Mesendoderm (in vitro differentiated cells): Measurements from ENCODE around the gene DFFB.

Experiments
- DNase-seq: peaks from one replicate; pipeline ENCODE4 v3.0.0; 2013
- H2AK5ac ChIP-seq: 2 replicates; pipeline ENCODE4 v1.6.1; 2013; ENCODE audit warnings: low read length, inconsistent platforms
- H2BK120ac ChIP-seq: 2 replicates; pipeline ENCODE4 v1.6.1; 2013; ENCODE audit warnings: low read depth, mild to moderate bottlenecking, low read length, moderate library complexity, mixed read lengths
- H2BK15ac ChIP-seq: replicated peaks from 2 replicates; pipeline ENCODE4 v1.6.1; 2013; ENCODE audit warnings: low read depth, mild to moderate bottlenecking, moderate library complexity
- H2BK5ac ChIP-seq: 2 replicates; pipeline ENCODE4 v1.6.1; 2013; ENCODE audit warnings: low read length, inconsistent platforms
- H3K18ac ChIP-seq: 2 replicates; pipeline ENCODE4 v1.6.1; 2013; ENCODE audit warnings: mild to moderate bottlenecking, low read length, mixed read lengths
- H3K23ac ChIP-seq: one replicate; pipeline ENCODE4 v1.6.1; 2013; ENCODE audit warnings: low read length
- H3K27ac ChIP-seq: 2 replicates; pipeline ENCODE4 v1.5.1; 2013; ENCODE audit warnings: low read depth, mild to moderate bottlenecking, inconsistent platforms, low read length, moderate library complexity
- H3K27me3 ChIP-seq: 2 replicates; pipeline ENCODE4 v1.6.1; 2013; ENCODE audit warnings: low read length, control low read depth, mild to moderate bottlenecking, inconsistent platforms; ENCODE audit not compliant: insufficient read depth, poor library complexity
- H3K36me3 ChIP-seq: 2 replicates; pipeline ENCODE4 v1.6.1; 2013; ENCODE audit warnings: low read length, inconsistent platforms; ENCODE audit not compliant: control insufficient read depth, insufficient read depth
- H3K4ac ChIP-seq: one replicate; pipeline ENCODE4 v1.6.1; 2013; ENCODE audit warnings: low read depth, mild to moderate bottlenecking, low read length, moderate library complexity
- H3K4me1 ChIP-seq: 2 replicates; pipeline ENCODE4 v1.6.1; 2013; ENCODE audit warnings: low read depth, low read length, inconsistent platforms; ENCODE audit not compliant: control insufficient read depth
- H3K4me2 ChIP-seq: 2 replicates; pipeline ENCODE4 v1.6.1; 2013; ENCODE audit warnings: low read length
- H3K4me3 ChIP-seq: 2 replicates; pipeline ENCODE4 v1.5.1; 2013; ENCODE audit warnings: mild to moderate bottlenecking, low read length
- H3K56ac ChIP-seq: one replicate; pipeline ENCODE4 v1.6.1; 2013; ENCODE audit warnings: low read length
- H3K79me1 ChIP-seq: 2 replicates; pipeline ENCODE4 v1.6.1; 2013; ENCODE audit warnings: low read length, inconsistent platforms
- H3K79me2 ChIP-seq: 2 replicates; pipeline ENCODE4 v1.6.1; 2013; ENCODE audit warnings: mild to moderate bottlenecking, low read length; ENCODE audit not compliant: control insufficient read depth, insufficient read depth
- H3K9ac ChIP-seq: 2 replicates; pipeline ENCODE4 v1.6.1; 2013; ENCODE audit warnings: low read length, inconsistent platforms
- H4K5ac ChIP-seq: one replicate; pipeline ENCODE4 v1.6.1; 2013; ENCODE audit warnings: low read length
- H4K8ac ChIP-seq: one replicate; pipeline ENCODE4 v1.6.1; 2013; ENCODE audit warnings: low read depth, mild to moderate bottlenecking, control low read depth, low read length, moderate library complexity
- WGBS: extraction: QIAGEN DNeasy Blood & Tissue Kit; methylation state at CpG from one replicate; pipeline ENCODE4 v1.1.7; 2013; ENCODE audit warnings: low lambda C conversion rate, missing lambda C conversion rate; ENCODE audit not compliant: insufficient coverage; ENCODE audit errors: extremely low coverage; 5-methylcytosine and 5-hydroxymethylcytosine counted together

DFFB gene

GRCh38 chr1:3906672-3907020 lies 49.4 kb downstream of the DFFB start:
- Histone ChIP-seq H2BK15ac (no peak overlapping the region), H3K18ac (no peak overlapping the region), H3K9ac (no peak overlapping the region), H3K4me1 (peaks cover 2% of the 10 kb centered on the region), H3K4ac (no peak overlapping the region), H3K4me2 (no peak overlapping the region), H2BK5ac (no peak overlapping the region), H4K8ac (no peak overlapping the region), H3K23ac (no peak overlapping the region), H2BK120ac (no peak overlapping the region), H2AK5ac (no peak overlapping the region), H4K5ac (no peak overlapping the region), H3K4me3 (no peak overlapping the region), H3K36me3 (no peaks in the 10 kb centered on the region), H3K79me2 (no peaks in the 10 kb centered on the region), H3K27me3 (no peaks in the 10 kb centered on the region), H3K27ac (no peak overlapping the region), H3K56ac (no peak overlapping the region), H3K79me1 (no peaks in the 10 kb centered on the region)
- DNase-seq: no peak
- no CpG with 5 or more reads among the region's 11 CpGs for WGBS

GRCh38 chr1:3907031-3907534 lies 49.8 kb downstream of the DFFB start:
- no peak overlapping the region for H3K4me3 ChIP-seq
- H2BK120ac ChIP-seq: no peak overlapping the region
- H4K8ac ChIP-seq: no peak overlapping the region
- H3K36me3 ChIP-seq: no peaks in the 10 kb centered on the region
- H3K27me3 ChIP-seq: no peaks in the 10 kb centered on the region
- H3K56ac ChIP-seq: no peak overlapping the region
- no peak overlapping the region for H2BK5ac ChIP-seq
- no peak overlapping the region for H2BK15ac ChIP-seq
- no peak overlapping the region for H2AK5ac ChIP-seq
- no peak overlapping the region for H3K23ac ChIP-seq
- no CpG with 5 or more reads among the region's 22 CpGs for WGBS
- no peak overlapping the region for H3K27ac ChIP-seq
- peak; percentile 59 for DNase-seq
- H3K18ac ChIP-seq: no peak overlapping the region
- H3K4me1 ChIP-seq: peaks cover 2% of the 10 kb centered on the region
- no peak overlapping the region for H3K4me2 ChIP-seq
- H3K79me2 ChIP-seq: no peaks in the 10 kb centered on the region
- H3K4ac ChIP-seq: no peak overlapping the region
- no peaks in the 10 kb centered on the region for H3K79me1 ChIP-seq
- H4K5ac ChIP-seq: no peak overlapping the region
- no peak overlapping the region for H3K9ac ChIP-seq

GRCh38 chr1:3907621-3908165 lies 50.4 kb downstream of the DFFB start:
- no peak overlapping the region for H3K4me2 ChIP-seq
- no peak overlapping the region for H3K18ac ChIP-seq
- H3K4me3 ChIP-seq: no peak overlapping the region
- H3K4me1 ChIP-seq: peaks cover 2% of the 10 kb centered on the region
- H2BK15ac ChIP-seq: no peak overlapping the region
- H2BK120ac ChIP-seq: no peak overlapping the region
- WGBS: no CpG with 5 or more reads among the region's 22 CpGs
- H3K4ac ChIP-seq: no peak overlapping the region
- no peak overlapping the region for H3K56ac ChIP-seq
- H2BK5ac ChIP-seq: no peak overlapping the region
- H3K9ac ChIP-seq: no peak overlapping the region
- H4K5ac ChIP-seq: no peak overlapping the region
- no peaks in the 10 kb centered on the region for H3K36me3 ChIP-seq
- H3K79me2 ChIP-seq: no peaks in the 10 kb centered on the region
- no peak overlapping the region for H2AK5ac ChIP-seq
- no peak overlapping the region for H3K23ac ChIP-seq
- H4K8ac ChIP-seq: no peak overlapping the region
- no peaks in the 10 kb centered on the region for H3K79me1 ChIP-seq
- no peak overlapping the region for H3K27ac ChIP-seq
- H3K27me3 ChIP-seq: no peaks in the 10 kb centered on the region
- DNase-seq: no peak

- H3K79me1 ChIP-seq: no peaks in the 10 kb centered on the region
- no peak overlapping the region for H2AK5ac ChIP-seq
- no peak overlapping the region for H3K4me3 ChIP-seq
- no peak overlapping the region for H3K56ac ChIP-seq
- no peak overlapping the region for H2BK120ac ChIP-seq
- H3K36me3 ChIP-seq: no peaks in the 10 kb centered on the region
- H4K5ac ChIP-seq: no peak overlapping the region
- H3K4ac ChIP-seq: no peak overlapping the region
- H3K27me3 ChIP-seq: no peaks in the 10 kb centered on the region
- H3K4me1 ChIP-seq: peaks cover 2% of the 10 kb centered on the region
- H3K79me2 ChIP-seq: no peaks in the 10 kb centered on the region
- H2BK15ac ChIP-seq: no peak overlapping the region
- H3K23ac ChIP-seq: no peak overlapping the region
- no peak overlapping the region for H3K9ac ChIP-seq
- WGBS: no CpG with 5 or more reads among the region's 17 CpGs
- H3K27ac ChIP-seq: no peak overlapping the region
- H3K4me2 ChIP-seq: no peak overlapping the region
- no peak for DNase-seq
- no peak overlapping the region for H3K18ac ChIP-seq
- H4K8ac ChIP-seq: no peak overlapping the region
- no peak overlapping the region for H2BK5ac ChIP-seq
These were observed 51.7 kb downstream of the DFFB start for GRCh38 chr1:3908886-3909517.

GRCh38 chr1:3909615-3910014 lies 52.3 kb downstream of the DFFB start:
- no peaks in the 10 kb centered on the region for H3K36me3 ChIP-seq
- H2BK120ac ChIP-seq: no peak overlapping the region
- H3K9ac ChIP-seq: no peak overlapping the region
- no peak for DNase-seq
- H3K18ac ChIP-seq: no peak overlapping the region
- no peak overlapping the region for H3K4me3 ChIP-seq
- no peak overlapping the region for H2BK15ac ChIP-seq
- no peak overlapping the region for H4K8ac ChIP-seq
- no peak overlapping the region for H4K5ac ChIP-seq
- H3K23ac ChIP-seq: no peak overlapping the region
- H3K27ac ChIP-seq: no peak overlapping the region
- H3K4me1 ChIP-seq: peaks cover 2% of the 10 kb centered on the region
- no CpG with 5 or more reads among the region's 7 CpGs for WGBS
- H3K27me3 ChIP-seq: no peaks in the 10 kb centered on the region
- no peak overlapping the region for H3K4me2 ChIP-seq
- H3K79me2 ChIP-seq: no peaks in the 10 kb centered on the region
- no peak overlapping the region for H3K4ac ChIP-seq
- H2BK5ac ChIP-seq: no peak overlapping the region
- no peaks in the 10 kb centered on the region for H3K79me1 ChIP-seq
- no peak overlapping the region for H3K56ac ChIP-seq
- H2AK5ac ChIP-seq: no peak overlapping the region
